SHP77 treated with DMSO at 0.1 percent for 48 hours (cell line): ENCODE data around the gene CNDP1.
"Not testable (repeated sequence)": the region's sequence is repeated elsewhere in the genome, so short reads cannot be mapped to it uniquely, and the experiment has no call there.

Experiments used
- DNase-seq: peaks from one replicate; lab custom pipeline; 2025; lab: John Stamatoyannopoulos, UW

Gene CNDP1

GRCh38 chr18:74534150-74534969 lies at the start of gene CNDP1:
TSS of gene CNDP1 (plus strand) at chr18:74534500. CDS start at chr18:74534668, 168 bp downstream.
- DNase-seq, result no peak

GRCh38 chr18:74486119-74486849 lies 48.0 kb upstream of the CNDP1 start:
- no peak for DNase-seq

GRCh38 chr18:74488354-74488753 lies 45.9 kb upstream of the CNDP1 start:
- DNase-seq, result no peak

GRCh38 chr18:74488864-74489263 lies 45.4 kb upstream of the CNDP1 start:
- DNase-seq, result no peak

GRCh38 chr18:74489676-74490075 lies 44.6 kb upstream of the CNDP1 start:
- no peak for DNase-seq

GRCh38 chr18:74492259-74492658 lies 42.0 kb upstream of the CNDP1 start:
- DNase-seq, result no peak

GRCh38 chr18:74493689-74494088 lies 40.6 kb upstream of the CNDP1 start:
- peak; percentile 66 for DNase-seq

GRCh38 chr18:74494514-74494913 lies 39.8 kb upstream of the CNDP1 start:
- DNase-seq, result no peak

- peak; percentile 91 for DNase-seq
Observed at GRCh38 chr18:74495581-74496507, 38.5 kb upstream of the CNDP1 start, which contains the start of gene CNDP2. TSS of gene CNDP2 (plus strand) at chr18:74496363. CDS start at chr18:74499974, 3,611 bp downstream.

GRCh38 chr18:74496508-74497323 lies 37.6 kb upstream of the CNDP1 start:
- DNase-seq, result no peak

GRCh38 chr18:74497324-74497676 lies 37.0 kb upstream of the CNDP1 start:
- no peak for DNase-seq

- DNase-seq, result no peak
Observed at GRCh38 chr18:74497778-74498177, 36.5 kb upstream of the CNDP1 start.

GRCh38 chr18:74498712-74499627 lies 35.3 kb upstream of the CNDP1 start:
- DNase-seq, result no peak

- no peak for DNase-seq
Observed at GRCh38 chr18:74499633-74500032, 34.7 kb upstream of the CNDP1 start.

GRCh38 chr18:74500372-74500771 lies 33.9 kb upstream of the CNDP1 start:
- no peak for DNase-seq

GRCh38 chr18:74500774-74501173 lies 33.5 kb upstream of the CNDP1 start:
- not testable (repeated sequence) for DNase-seq

GRCh38 chr18:74501386-74501785 lies 32.9 kb upstream of the CNDP1 start:
- no peak for DNase-seq

GRCh38 chr18:74503137-74503536 lies 31.2 kb upstream of the CNDP1 start:
- no peak for DNase-seq

- DNase-seq, result no peak
Observed at GRCh38 chr18:74505776-74506175, 28.5 kb upstream of the CNDP1 start.

- DNase-seq, result no peak
Observed at GRCh38 chr18:74506448-74507084, 27.7 kb upstream of the CNDP1 start.
